Measurements from ENCODE around the gene OR4C45. TPM values are rescaled to one million over a fixed set of nuclear protein-coding genes. Genes with fewer than 3 reads are reported as not detected.
"Not testable (repeated sequence)": the region's sequence is repeated elsewhere in the genome, so short reads cannot be mapped to it uniquely, and the experiment has no call there.

The OR4C45 gene
- polyA plus RNA-seq, 6 donors from 2014 or later: not detected

DNA sequence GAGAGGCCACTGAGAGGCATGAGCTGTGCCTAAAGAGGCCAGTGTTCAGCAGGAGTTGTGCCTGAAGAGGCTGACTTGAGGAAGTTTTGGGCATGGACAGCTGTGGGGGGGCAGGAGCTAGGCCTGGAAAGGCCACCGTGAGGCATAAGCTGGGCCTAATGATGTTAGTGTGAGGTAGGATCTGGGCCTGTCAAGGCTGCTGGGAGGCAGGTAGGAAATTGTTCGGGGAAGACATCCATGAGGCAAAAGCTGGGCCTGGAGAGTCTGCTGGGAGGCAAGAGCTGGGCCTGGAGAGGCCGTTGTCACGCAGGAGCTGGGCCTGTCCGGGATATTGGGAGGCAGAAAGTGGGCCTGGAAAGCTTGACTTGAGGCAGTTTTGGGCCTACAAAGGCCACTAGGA, 44.9 kb downstream of the OR4C45 start:
- Mint-ChIP-seq H3K4me1 (no peaks in the 10 kb centered on the region), H3K27me3 (no peaks in the 10 kb centered on the region), H3K36me3 (peaks cover 5 to 25% of the 10 kb centered on the region in 2 donors), H3K4me3 (no peak overlapping the region), H3K27ac (no peak overlapping the region), H3K9me3 (peaks cover 15 to 45% (median 23%) of the 10 kb centered on the region in 7 donors)
- DNase-seq: no peak
- ATAC-seq (ENCODE audit: low read depth in 2 of 2): no peak

DNA sequence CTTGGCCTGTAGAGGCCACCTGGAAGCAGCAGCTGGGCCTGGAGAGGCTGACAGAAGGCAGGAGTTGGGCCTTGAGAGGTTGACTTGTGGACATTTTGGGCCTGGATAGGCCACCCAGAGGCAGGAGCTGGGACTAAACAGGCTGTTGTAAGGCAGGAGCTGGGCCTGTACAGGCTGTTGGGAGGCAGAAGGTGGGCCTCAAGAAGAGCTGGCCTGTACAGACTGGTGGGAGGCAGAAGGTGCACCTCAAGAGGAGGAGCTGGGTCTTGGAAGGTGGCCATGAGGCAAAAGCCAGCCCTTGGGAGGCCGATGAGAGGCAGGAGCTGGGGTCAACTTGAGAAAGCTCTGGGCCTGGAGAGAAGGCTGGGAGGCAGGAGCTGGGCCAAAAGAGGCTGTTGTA, 45.3 kb downstream of the OR4C45 start:
- Mint-ChIP-seq H3K27ac (no peak overlapping the region), H3K4me3 (no peak overlapping the region), H3K9me3 (peaks cover 14 to 45% (median 24%) of the 10 kb centered on the region in 7 donors), H3K4me1 (no peaks in the 10 kb centered on the region), H3K27me3 (no peaks in the 10 kb centered on the region), H3K36me3 (peaks cover 5 to 21% of the 10 kb centered on the region in 2 donors)
- DNase-seq: no peak
- no peak for ATAC-seq (ENCODE audit: low read depth in 2 of 2)

DNA sequence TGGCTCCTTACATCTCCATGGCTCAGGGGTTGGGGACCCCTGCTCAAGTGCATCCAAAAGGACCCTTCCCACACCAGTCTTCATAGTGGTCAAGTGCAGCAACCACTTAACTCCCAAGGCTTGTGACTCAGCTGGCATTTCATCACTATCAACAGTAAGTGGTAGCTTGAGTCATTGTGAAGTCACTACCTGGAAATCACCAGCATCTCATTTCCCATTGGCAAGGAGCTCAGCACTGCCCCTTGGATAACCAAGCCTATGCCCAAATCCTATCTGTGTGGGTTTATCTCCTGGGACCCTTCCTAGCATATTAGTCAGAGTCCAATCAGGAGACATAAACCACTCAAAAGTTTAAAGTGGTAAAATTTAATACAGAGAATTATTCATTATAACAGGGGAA, 46.3 kb downstream of the OR4C45 start:
- H3K4me1 Mint-ChIP-seq; H3K4me3 Mint-ChIP-seq; H3K27me3 Mint-ChIP-seq; ATAC-seq (ENCODE audit: low read depth in 2 of 2); H3K27ac Mint-ChIP-seq; DNase-seq: not testable (repeated sequence)
- H3K36me3 Mint-ChIP-seq: peaks cover 5 to 21% of the 10 kb centered on the region in 2 donors
- peaks cover 12 to 43% (median 26%) of the 10 kb centered on the region in 7 donors for H3K9me3 Mint-ChIP-seq

DNA sequence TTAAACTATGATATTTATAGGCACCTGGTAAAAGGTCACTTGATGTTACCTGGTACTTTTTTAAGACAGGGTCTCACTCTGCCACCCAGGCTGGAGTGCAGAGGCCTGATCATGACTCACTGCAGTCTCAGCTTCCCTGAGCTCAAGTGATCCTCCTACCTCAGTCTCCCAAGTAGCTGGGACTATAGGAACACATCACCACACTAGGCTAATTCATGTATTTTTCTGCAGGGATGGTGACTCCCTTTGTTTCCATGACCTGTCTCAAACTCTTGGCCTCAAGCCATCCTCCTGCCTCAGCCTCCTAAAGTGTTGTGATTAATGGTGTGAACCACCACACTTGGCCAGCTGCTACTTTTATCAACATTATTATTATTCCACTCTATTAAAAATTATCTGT, 47.6 kb downstream of the OR4C45 start:
- peaks cover 0 to 21% of the 10 kb centered on the region in 2 donors for H3K36me3 Mint-ChIP-seq
- H3K4me1 Mint-ChIP-seq: no peaks in the 10 kb centered on the region
- no peak for ATAC-seq (ENCODE audit: low read depth in 2 of 2)
- peaks cover 9 to 44% (median 22%) of the 10 kb centered on the region in 7 donors for H3K9me3 Mint-ChIP-seq
- no peak for DNase-seq
- no peak overlapping the region for H3K4me3 Mint-ChIP-seq
- H3K27me3 Mint-ChIP-seq: no peaks in the 10 kb centered on the region
- H3K27ac Mint-ChIP-seq: no peak overlapping the region

Other genes with a start within 250 kb of the OR4C45 start
- not detected for gene OR4C13, start 80.5 kb upstream of the OR4C45 start, polyA plus RNA-seq (ENCODE audit: low read depth in 6 of 6)
- gene OR4C12, start 50.3 kb upstream of the OR4C45 start, polyA plus RNA-seq (ENCODE audit: low read depth in 6 of 6): not detected